ENCODE measurements around the gene PRKG1.

GRCh38 chr10:51215951-51216834 is 141.9 kb downstream of the PRKG1 start:
- TF ChIP-seq CTCF (IDR thresholded peaks at IDR 0.05; ENCODE audit: insufficient read depth, low read length, poor library complexity, severe bottlenecking) = no peak
- TF ChIP-seq EZH2phosphoT487 (conservative IDR thresholded peaks at IDR 0.05; ENCODE audit: low read length) = no peak
